OCI-LY3 (cell line): ENCODE results near the gene PHC2.

Experiments
- EZH2phosphoT487 ChIP-seq: fragments of 200-600 bp; shearing (Covaris generic); IDR thresholded peaks from 2 replicates; pipeline ENCODE4 v1.6.1; 2018; ENCODE audit warnings: antibody characterized with exemption, mixed run types, low read depth
- TF ChIP-seq, protein P1 (sequence below): fragments of 200-600, 300-600 bp; sonication (generic); IDR thresholded peaks from 2 replicates; pipeline ENCODE4 v1.5.1; 2014; ENCODE audit warnings: antibody characterized with exemption, low read length, low read depth

DNA sequence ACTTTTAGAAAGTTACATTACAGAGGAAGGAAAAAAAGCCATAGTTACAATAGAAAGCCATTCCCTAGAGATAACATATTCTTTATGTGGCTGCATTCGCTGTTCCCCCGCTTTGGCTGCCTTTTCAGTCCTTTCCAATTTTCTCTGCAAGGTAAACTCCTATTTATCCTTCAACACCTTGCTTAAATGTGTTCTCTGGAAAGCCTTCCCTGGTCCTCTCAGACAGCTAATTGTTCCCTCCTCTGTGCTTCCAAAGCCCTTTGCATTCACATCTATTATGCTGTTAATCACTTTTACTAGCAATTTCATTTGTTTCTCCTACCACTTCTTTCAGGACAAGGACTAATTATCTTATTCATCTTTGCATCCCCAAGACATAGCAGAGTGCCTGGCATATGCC lies 1.6 kb downstream of the PHC2 start:
- TF ChIP-seq EZH2phosphoT487 = no peak
- TF ChIP-seq, protein P1, sequence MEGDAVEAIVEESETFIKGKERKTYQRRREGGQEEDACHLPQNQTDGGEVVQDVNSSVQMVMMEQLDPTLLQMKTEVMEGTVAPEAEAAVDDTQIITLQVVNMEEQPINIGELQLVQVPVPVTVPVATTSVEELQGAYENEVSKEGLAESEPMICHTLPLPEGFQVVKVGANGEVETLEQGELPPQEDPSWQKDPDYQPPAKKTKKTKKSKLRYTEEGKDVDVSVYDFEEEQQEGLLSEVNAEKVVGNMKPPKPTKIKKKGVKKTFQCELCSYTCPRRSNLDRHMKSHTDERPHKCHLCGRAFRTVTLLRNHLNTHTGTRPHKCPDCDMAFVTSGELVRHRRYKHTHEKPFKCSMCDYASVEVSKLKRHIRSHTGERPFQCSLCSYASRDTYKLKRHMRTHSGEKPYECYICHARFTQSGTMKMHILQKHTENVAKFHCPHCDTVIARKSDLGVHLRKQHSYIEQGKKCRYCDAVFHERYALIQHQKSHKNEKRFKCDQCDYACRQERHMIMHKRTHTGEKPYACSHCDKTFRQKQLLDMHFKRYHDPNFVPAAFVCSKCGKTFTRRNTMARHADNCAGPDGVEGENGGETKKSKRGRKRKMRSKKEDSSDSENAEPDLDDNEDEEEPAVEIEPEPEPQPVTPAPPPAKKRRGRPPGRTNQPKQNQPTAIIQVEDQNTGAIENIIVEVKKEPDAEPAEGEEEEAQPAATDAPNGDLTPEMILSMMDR = no peak
